Left ventricle myocardium inferior (tissue), 1 donor: ENCODE data around the gene PTPRM. TPM values are rescaled to one million over a fixed set of nuclear protein-coding genes. Genes with fewer than 3 reads are reported as not detected.

ENCODE experiments used
- DNase-seq: peaks from one replicate; pipeline ENCODE4 v3.0.0-alpha.2; 2020
- H3K27ac ChIP-seq: fragments of 200-600 bp; replicated peaks from 2 replicates; pipeline ENCODE4 v1.8.0; 2021
- H3K27me3 ChIP-seq: fragments of 200-600 bp; 2 replicates; pipeline ENCODE4 v1.8.0; 2021; ENCODE audit warnings: low read depth
- H3K36me3 ChIP-seq: fragments of 200-600 bp; 2 replicates; pipeline ENCODE4 v1.8.0; 2021
- H3K4me1 ChIP-seq: fragments of 200-600 bp; 2 replicates; pipeline ENCODE4 v1.8.0; 2021
- H3K4me3 ChIP-seq: fragments of 200-600 bp; 2 replicates; pipeline ENCODE4 v1.8.0; 2021; ENCODE audit warnings: mild to moderate bottlenecking, moderate library complexity
- H3K9me3 ChIP-seq: fragments of 200-600 bp; replicated peaks from 2 replicates; pipeline ENCODE4 v1.8.0; 2021
- intact Hi-C: fragments of 100-400 bp; cut with micrococcal nuclease; formaldehyde crosslinking; loops from one replicate; pipeline ENCODE4 v1.11.0; 2022
- total RNA-seq: library from RNA; stranded (reverse); fragmentation: NEBNext Ultra II Directional; extraction: Animal tissue kit (Norgen Biotek cat#: 25700); gene quantifications from one replicate; pipeline ENCODE4 v1.2.1, GENCODE V29; 2021
- TF ChIP-seq, protein P1 (sequence below): fragments of 200-600 bp; IDR thresholded peaks from 2 replicates; pipeline ENCODE4 v1.8.0; 2021; ENCODE audit warnings: antibody characterized with exemption, mild to moderate bottlenecking, borderline replicate concordance
- donor health status: DM: no; HTN: yes; CAD: no; lungs with severe emphysema.

PTPRM gene
- total RNA-seq, 1 donor from 2014 or later: 132 TPM

DNA sequence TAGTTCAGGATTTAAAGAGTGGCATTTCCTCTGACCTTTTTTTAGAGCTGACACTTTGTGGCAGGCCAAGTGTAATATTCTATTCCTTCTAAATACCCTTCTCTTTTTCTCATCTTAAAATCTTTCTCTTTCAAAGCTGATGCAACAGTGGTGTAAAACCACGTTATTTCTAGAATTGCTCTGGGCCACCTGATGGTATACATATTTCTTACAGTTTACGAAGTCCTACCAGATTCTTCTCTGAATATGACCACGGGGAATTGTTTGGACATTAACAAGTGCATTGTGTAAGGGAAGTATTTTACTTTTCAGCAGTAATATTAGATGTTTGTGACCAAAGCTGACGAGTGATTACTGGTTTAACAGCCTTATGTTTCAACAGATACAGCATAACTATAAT lies 109.9 kb downstream of the PTPRM start:
- Histone ChIP-seq H3K36me3 (no peaks in the 10 kb centered on the region), H3K4me1 (peaks cover 93% of the 10 kb centered on the region), H3K4me3 (no peak overlapping the region), H3K9me3 (no peaks in the 10 kb centered on the region), H3K27me3 (no peaks in the 10 kb centered on the region), H3K27ac (peak overlapping the region; percentile 49)
- no peak for DNase-seq
- intact Hi-C loops: no loop called here
- TF ChIP-seq, protein P1, sequence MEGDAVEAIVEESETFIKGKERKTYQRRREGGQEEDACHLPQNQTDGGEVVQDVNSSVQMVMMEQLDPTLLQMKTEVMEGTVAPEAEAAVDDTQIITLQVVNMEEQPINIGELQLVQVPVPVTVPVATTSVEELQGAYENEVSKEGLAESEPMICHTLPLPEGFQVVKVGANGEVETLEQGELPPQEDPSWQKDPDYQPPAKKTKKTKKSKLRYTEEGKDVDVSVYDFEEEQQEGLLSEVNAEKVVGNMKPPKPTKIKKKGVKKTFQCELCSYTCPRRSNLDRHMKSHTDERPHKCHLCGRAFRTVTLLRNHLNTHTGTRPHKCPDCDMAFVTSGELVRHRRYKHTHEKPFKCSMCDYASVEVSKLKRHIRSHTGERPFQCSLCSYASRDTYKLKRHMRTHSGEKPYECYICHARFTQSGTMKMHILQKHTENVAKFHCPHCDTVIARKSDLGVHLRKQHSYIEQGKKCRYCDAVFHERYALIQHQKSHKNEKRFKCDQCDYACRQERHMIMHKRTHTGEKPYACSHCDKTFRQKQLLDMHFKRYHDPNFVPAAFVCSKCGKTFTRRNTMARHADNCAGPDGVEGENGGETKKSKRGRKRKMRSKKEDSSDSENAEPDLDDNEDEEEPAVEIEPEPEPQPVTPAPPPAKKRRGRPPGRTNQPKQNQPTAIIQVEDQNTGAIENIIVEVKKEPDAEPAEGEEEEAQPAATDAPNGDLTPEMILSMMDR: no peak

- intact Hi-C loops: no loop called here
- Histone ChIP-seq H3K4me1 (peaks cover 96% of the 10 kb centered on the region), H3K27me3 (no peaks in the 10 kb centered on the region), H3K36me3 (no peaks in the 10 kb centered on the region), H3K9me3 (no peaks in the 10 kb centered on the region), H3K4me3 (no peak overlapping the region), H3K27ac (peak overlapping the region; percentile 49)
- TF ChIP-seq, protein P1: no peak
- no peak for DNase-seq
Measured at GRCh38 chr18:7677424-7677823, 110.3 kb downstream of the PTPRM start.

- Histone ChIP-seq H3K36me3 (no peaks in the 10 kb centered on the region), H3K4me1 (peaks cover 97% of the 10 kb centered on the region), H3K27me3 (no peaks in the 10 kb centered on the region), H3K27ac (peak overlapping the region; percentile 49), H3K9me3 (no peaks in the 10 kb centered on the region), H3K4me3 (no peak overlapping the region)
- intact Hi-C loops: no loop called here
- TF ChIP-seq, protein P1: no peak
- DNase-seq: no peak
Measured at GRCh38 chr18:7678389-7678788, 111.3 kb downstream of the PTPRM start.

DNA sequence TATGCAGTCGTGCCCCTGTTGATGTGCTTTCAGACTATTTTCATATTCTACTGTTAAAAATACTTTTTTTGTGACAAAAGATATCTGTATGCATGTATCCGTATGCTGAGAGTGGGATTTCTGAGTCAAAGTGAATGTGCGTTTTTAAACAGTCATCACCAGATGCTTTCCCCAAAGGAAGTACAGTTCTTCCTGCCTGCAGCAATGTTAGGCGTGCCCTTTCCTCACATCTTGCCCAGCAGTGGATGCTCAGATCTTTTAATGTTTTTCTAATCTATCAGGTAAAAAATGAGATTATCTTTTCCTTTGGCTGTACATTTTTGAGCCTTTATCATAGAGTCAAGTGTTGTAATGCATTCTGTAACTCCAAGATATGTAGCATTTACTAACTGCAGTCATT lies 111.7 kb downstream of the PTPRM start:
- DNase-seq: no peak
- no peak overlapping the region for H3K4me3 ChIP-seq
- no peaks in the 10 kb centered on the region for H3K9me3 ChIP-seq
- TF ChIP-seq, protein P1: no peak
- peak overlapping the region; percentile 49 for H3K27ac ChIP-seq
- H3K4me1 ChIP-seq: peaks cover 97% of the 10 kb centered on the region
- intact Hi-C loops: no loop called here
- no peaks in the 10 kb centered on the region for H3K36me3 ChIP-seq
- no peaks in the 10 kb centered on the region for H3K27me3 ChIP-seq

DNA sequence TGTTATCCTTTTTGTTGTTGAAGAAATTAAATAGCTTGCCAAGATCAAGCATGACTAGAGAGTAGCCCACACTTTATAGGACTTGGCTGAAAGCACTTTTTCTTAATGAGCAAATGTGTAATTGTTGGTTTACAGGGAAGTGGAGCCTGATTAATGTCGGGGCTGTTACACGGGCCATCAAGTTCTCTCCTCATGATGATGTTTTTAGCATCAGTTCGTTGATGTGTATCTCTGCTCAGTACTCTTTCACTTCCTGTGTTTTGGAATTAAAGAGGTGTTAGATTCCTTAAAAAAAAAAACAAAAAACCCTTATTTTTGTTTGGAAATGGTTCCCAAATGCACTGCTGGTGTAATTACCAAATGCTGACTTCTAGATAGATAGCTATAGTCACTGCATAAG lies 114.2 kb downstream of the PTPRM start:
- Histone ChIP-seq H3K27ac (peak overlapping the region; percentile 37), H3K9me3 (no peaks in the 10 kb centered on the region), H3K4me1 (peaks cover 98% of the 10 kb centered on the region)

More for the DNA sequence above, 114.2 kb downstream of the PTPRM start:
- no peak for DNase-seq
- Histone ChIP-seq H3K27me3 (no peaks in the 10 kb centered on the region), H3K36me3 (no peaks in the 10 kb centered on the region), H3K4me3 (no peak overlapping the region)
- TF ChIP-seq, protein P1: no peak
- intact Hi-C loops: no loop called here
